Caco-2 (cell line): ENCODE data around the gene EIF4E2. TPM values are rescaled to one million over a fixed set of nuclear protein-coding genes. Genes with fewer than 3 reads are reported as not detected.

Experiments
- BruUV-seq: library from RNA; stranded (reverse); fragments of 400-500 nt; replicated peaks from 2 replicates; lab custom pipeline; 2021; lab: Mats Ljungman, UMichigan
- CTCF ChIA-PET: fragments of 300-600 bp; sonication (Branson Sonifier 250); formaldehyde crosslinking; loops from one replicate; lab custom pipeline; 2022; ENCODE audit warnings: antibody characterized with exemption; lab: Charles Lee
- POLR2A ChIA-PET: fragments of 300-600 bp; sonication (Branson Sonifier 250); formaldehyde crosslinking; loops from one replicate; lab custom pipeline; 2022; ENCODE audit warnings: antibody characterized with exemption; lab: Charles Lee
- DNase-seq, 2 experiments: peaks; one replicate each; pipeline versions ENCODE4 v3.0.0 to v3.0.0-alpha.2; 2020 to 2022
- H3K27me3 ChIP-seq: replicated peaks from 2 replicates; pipeline ENCODE4 v1.6.0; 2011; ENCODE audit warnings: low read length; ENCODE audit not compliant: control insufficient read depth, insufficient read depth
- H3K36me3 ChIP-seq: 2 replicates; pipeline ENCODE4 v1.5.1; 2011; ENCODE audit warnings: low read length; ENCODE audit not compliant: control insufficient read depth, insufficient read depth
- H3K4me1 ChIP-seq: fragments of 250-450 bp; sonication (Bioruptor Pico); 2 replicates; pipeline ENCODE4 v1.5.1; 2020; ENCODE audit warnings: mild to moderate bottlenecking
- H3K4me3 ChIP-seq: 2 replicates; pipeline ENCODE4 v1.5.1; 2011; ENCODE audit warnings: low read depth, mild to moderate bottlenecking, control low read depth, low read length
- H3K9me3 ChIP-seq: fragments of 250-450 bp; sonication (Bioruptor Pico); 2 replicates; pipeline ENCODE4 v1.5.1; 2020; ENCODE audit warnings: mild to moderate bottlenecking, moderate library complexity
- H3K27ac Mint-ChIP-seq: one replicate; pipeline ENCODE4 v1.8.0; 2022; ENCODE audit warnings: mixed read lengths; ENCODE audit not compliant: unreplicated experiment
- H3K27me3 Mint-ChIP-seq: one replicate; pipeline ENCODE4 v1.8.0; 2022; ENCODE audit warnings: mixed read lengths; ENCODE audit not compliant: insufficient read depth, unreplicated experiment
- H3K36me3 Mint-ChIP-seq: one replicate; pipeline ENCODE4 v1.8.0; 2022; ENCODE audit warnings: mild to moderate bottlenecking, mixed read lengths; ENCODE audit not compliant: insufficient read depth, unreplicated experiment
- H3K4me1 Mint-ChIP-seq: one replicate; pipeline ENCODE4 v1.8.0; 2022; ENCODE audit warnings: low read depth, mixed read lengths; ENCODE audit not compliant: unreplicated experiment
- H3K4me3 Mint-ChIP-seq: one replicate; pipeline ENCODE4 v1.8.0; 2022; ENCODE audit warnings: mild to moderate bottlenecking, moderate library complexity, mixed read lengths; ENCODE audit not compliant: unreplicated experiment
- H3K9me3 Mint-ChIP-seq: one replicate; pipeline ENCODE4 v1.8.0; 2022; ENCODE audit warnings: mixed read lengths; ENCODE audit not compliant: unreplicated experiment
- CTCF ChIP-seq, 2 experiments: fragments of 200-600 bp in 1 of 2; IDR thresholded peaks; 1 replicate in 1 of 2; 2 replicates in 1 of 2; pipeline versions ENCODE4 v1.5.1 to v1.8.0; 2011 to 2022; ENCODE audit warnings: antibody characterized with exemption in 1 of 2, control low read depth in 1 of 2, inconsistent platforms in 1 of 2, low read depth in 1 of 2, low read length in 1 of 2, mild to moderate bottlenecking in 1 of 2, moderate library complexity in 1 of 2; ENCODE audit not compliant: insufficient read depth in 1 of 2, severe bottlenecking in 1 of 2, unreplicated experiment in 1 of 2
- intact Hi-C: fragments of 100-400 bp; cut with micrococcal nuclease; formaldehyde crosslinking; loops from one replicate; pipeline ENCODE4 v1.10.0; 2022; ENCODE audit not compliant: unreplicated experiment
- total RNA-seq: library from RNA; stranded (reverse); gene quantifications from 2 replicates; pipeline ENCODE4 v1.2.3, GENCODE V29; 2022

The EIF4E2 gene
- total RNA-seq, 1 experiment from 2014 or later = 57.2 TPM

- H3K36me3 Mint-ChIP-seq = no peaks in the 10 kb centered on the region
- DNase-seq = no peak
These were observed 37.9 kb upstream of the EIF4E2 start for GRCh38 chr2:232512602-232513001.

GRCh38 chr2:232513353-232513752 lies 37.1 kb upstream of the EIF4E2 start:
- Histone ChIP-seq H3K27me3 (no peaks in the 10 kb centered on the region), H3K4me3 (no peak overlapping the region), H3K4me1 (peaks cover 14% of the 10 kb centered on the region), H3K36me3 (no peaks in the 10 kb centered on the region), H3K9me3 (no peaks in the 10 kb centered on the region)
- BruUV-seq = no TSS peak
- POLR2A ChIA-PET = no interaction called here
- Mint-ChIP-seq H3K9me3 (no peaks in the 10 kb centered on the region), H3K27me3 (no peaks in the 10 kb centered on the region), H3K4me1 (peaks cover 20% of the 10 kb centered on the region), H3K36me3 (no peaks in the 10 kb centered on the region), H3K27ac (no peak overlapping the region), H3K4me3 (no peak overlapping the region)
- CTCF ChIA-PET = no interaction called here
- no peak for DNase-seq
- TF ChIP-seq CTCF (IDR thresholded peaks at IDR 0.05; ENCODE audit: insufficient read depth in 1 of 2, low read depth in 1 of 2, low read length in 1 of 2, severe bottlenecking in 1 of 2, unreplicated experiment in 1 of 2) = no peak
- intact Hi-C loops = no loop called here

More at GRCh38 chr2:232512602-232513001, 37.9 kb upstream of the EIF4E2 start:
- no peaks in the 10 kb centered on the region for H3K36me3 ChIP-seq
- no peaks in the 10 kb centered on the region for H3K9me3 ChIP-seq
- CTCF ChIA-PET = interaction anchor here (0.6 kb wide), 1 partner anchor 43 kb away, joined by 3 read pairs; no protein-coding TSS in a partner anchor
- TF ChIP-seq CTCF (IDR thresholded peaks at IDR 0.05; ENCODE audit: insufficient read depth in 1 of 2, low read depth in 1 of 2, low read length in 1 of 2, severe bottlenecking in 1 of 2, unreplicated experiment in 1 of 2) = no peak
- H3K4me3 ChIP-seq = no peak overlapping the region
- intact Hi-C loops = no loop called here
- Mint-ChIP-seq H3K27ac (no peak overlapping the region), H3K4me3 (no peak overlapping the region), H3K4me1 (peaks cover 20% of the 10 kb centered on the region), H3K9me3 (no peaks in the 10 kb centered on the region), H3K27me3 (no peaks in the 10 kb centered on the region)
- POLR2A ChIA-PET = no interaction called here
- no TSS peak for BruUV-seq
- H3K4me1 ChIP-seq = peaks cover 14% of the 10 kb centered on the region
- no peaks in the 10 kb centered on the region for H3K27me3 ChIP-seq

GRCh38 chr2:232515639-232516038 lies 34.9 kb upstream of the EIF4E2 start:
- H3K36me3 Mint-ChIP-seq = no peaks in the 10 kb centered on the region
- H3K4me1 ChIP-seq = peaks cover 14% of the 10 kb centered on the region
- no peak for TF ChIP-seq CTCF (IDR thresholded peaks at IDR 0.05; ENCODE audit: insufficient read depth in 1 of 2, low read depth in 1 of 2, low read length in 1 of 2, severe bottlenecking in 1 of 2, unreplicated experiment in 1 of 2)
- H3K9me3 ChIP-seq = no peaks in the 10 kb centered on the region
- BruUV-seq = no TSS peak
- DNase-seq = no peak
- H3K27me3 Mint-ChIP-seq = no peaks in the 10 kb centered on the region
- intact Hi-C loops = no loop called here
- ChIA-PET POLR2A (no interaction called here), CTCF (interaction anchor here (0.7 kb wide), 1 partner anchor 1180 kb away, joined by 6 read pairs; no protein-coding TSS in a partner anchor)
- H3K27ac Mint-ChIP-seq = peak overlapping the region; percentile 57
- H3K4me1 Mint-ChIP-seq = peaks cover 20% of the 10 kb centered on the region
- H3K27me3 ChIP-seq = no peaks in the 10 kb centered on the region
- no peaks in the 10 kb centered on the region for H3K36me3 ChIP-seq
- no peaks in the 10 kb centered on the region for H3K9me3 Mint-ChIP-seq
- H3K4me3 ChIP-seq = no peak overlapping the region
- H3K4me3 Mint-ChIP-seq = no peak overlapping the region
